GM21723 (cell line): ENCODE data around the gene PCDHGA5.
"Not testable (repeated sequence)": the region's sequence is repeated elsewhere in the genome, so short reads cannot be mapped to it uniquely, and the experiment has no call there.

Experiments used
- ATAC-seq: cut with Tn5 transposase; IDR thresholded peaks from one replicate; pipeline ENCODE4 v1.9.1; 2021; ENCODE audit warnings: mild to moderate bottlenecking, moderate library complexity; ENCODE audit not compliant: unreplicated experiment

The PCDHGA5 gene

GRCh38 chr5:141412854-141413539 lies 49.0 kb downstream of the PCDHGA5 start, which contains the start of gene PCDHGA10:
TSS of gene PCDHGA10 (plus strand) at chr5:141412987. CDS start at chr5:141413176, 189 bp downstream.
- peak; percentile 78 for ATAC-seq

GRCh38 chr5:141413540-141414069 lies 49.6 kb downstream of the PCDHGA5 start:
- ATAC-seq, result no peak

- not testable (repeated sequence) for ATAC-seq
These were observed 50.7 kb downstream of the PCDHGA5 start for GRCh38 chr5:141414548-141415274.

GRCh38 chr5:141415275-141415618 lies 51.3 kb downstream of the PCDHGA5 start:
- ATAC-seq, result not testable (repeated sequence)
